ENCODE results near the gene MLANA.

GRCh38 chr9:5858833-5859232 is 31.9 kb upstream of the MLANA start:
- TF ChIP-seq CTCF (IDR thresholded peaks at IDR 0.05) (no peak), IRF2 (CRISPR knock-in tag; IDR thresholded peaks at IDR 0.05; ENCODE audit: borderline replicate concordance, low read depth) (no peak), HMGXB4 (CRISPR knock-in tag; IDR thresholded peaks at IDR 0.05) (no peak), MAX (CRISPR knock-in tag; IDR thresholded peaks at IDR 0.05) (no peak), SP1 (CRISPR knock-in tag; conservative IDR thresholded peaks at IDR 0.05) (no peak), CREB1 (CRISPR knock-in tag; IDR thresholded peaks at IDR 0.05) (no peak), TP53 (CRISPR knock-in tag; IDR thresholded peaks at IDR 0.05) (no peak), NR2C2 (CRISPR knock-in tag; IDR thresholded peaks at IDR 0.05) (no peak)
- TF ChIP-seq, protein P1, sequence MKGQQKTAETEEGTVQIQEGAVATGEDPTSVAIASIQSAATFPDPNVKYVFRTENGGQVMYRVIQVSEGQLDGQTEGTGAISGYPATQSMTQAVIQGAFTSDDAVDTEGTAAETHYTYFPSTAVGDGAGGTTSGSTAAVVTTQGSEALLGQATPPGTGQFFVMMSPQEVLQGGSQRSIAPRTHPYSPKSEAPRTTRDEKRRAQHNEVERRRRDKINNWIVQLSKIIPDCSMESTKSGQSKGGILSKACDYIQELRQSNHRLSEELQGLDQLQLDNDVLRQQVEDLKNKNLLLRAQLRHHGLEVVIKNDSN (CRISPR knock-in tag; IDR thresholded peaks at IDR 0.05) = no peak
- TF ChIP-seq, protein P2, sequence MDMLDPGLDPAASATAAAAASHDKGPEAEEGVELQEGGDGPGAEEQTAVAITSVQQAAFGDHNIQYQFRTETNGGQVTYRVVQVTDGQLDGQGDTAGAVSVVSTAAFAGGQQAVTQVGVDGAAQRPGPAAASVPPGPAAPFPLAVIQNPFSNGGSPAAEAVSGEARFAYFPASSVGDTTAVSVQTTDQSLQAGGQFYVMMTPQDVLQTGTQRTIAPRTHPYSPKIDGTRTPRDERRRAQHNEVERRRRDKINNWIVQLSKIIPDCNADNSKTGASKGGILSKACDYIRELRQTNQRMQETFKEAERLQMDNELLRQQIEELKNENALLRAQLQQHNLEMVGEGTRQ (CRISPR knock-in tag; IDR thresholded peaks at IDR 0.05) = no peak
- TF ChIP-seq, protein P3, sequence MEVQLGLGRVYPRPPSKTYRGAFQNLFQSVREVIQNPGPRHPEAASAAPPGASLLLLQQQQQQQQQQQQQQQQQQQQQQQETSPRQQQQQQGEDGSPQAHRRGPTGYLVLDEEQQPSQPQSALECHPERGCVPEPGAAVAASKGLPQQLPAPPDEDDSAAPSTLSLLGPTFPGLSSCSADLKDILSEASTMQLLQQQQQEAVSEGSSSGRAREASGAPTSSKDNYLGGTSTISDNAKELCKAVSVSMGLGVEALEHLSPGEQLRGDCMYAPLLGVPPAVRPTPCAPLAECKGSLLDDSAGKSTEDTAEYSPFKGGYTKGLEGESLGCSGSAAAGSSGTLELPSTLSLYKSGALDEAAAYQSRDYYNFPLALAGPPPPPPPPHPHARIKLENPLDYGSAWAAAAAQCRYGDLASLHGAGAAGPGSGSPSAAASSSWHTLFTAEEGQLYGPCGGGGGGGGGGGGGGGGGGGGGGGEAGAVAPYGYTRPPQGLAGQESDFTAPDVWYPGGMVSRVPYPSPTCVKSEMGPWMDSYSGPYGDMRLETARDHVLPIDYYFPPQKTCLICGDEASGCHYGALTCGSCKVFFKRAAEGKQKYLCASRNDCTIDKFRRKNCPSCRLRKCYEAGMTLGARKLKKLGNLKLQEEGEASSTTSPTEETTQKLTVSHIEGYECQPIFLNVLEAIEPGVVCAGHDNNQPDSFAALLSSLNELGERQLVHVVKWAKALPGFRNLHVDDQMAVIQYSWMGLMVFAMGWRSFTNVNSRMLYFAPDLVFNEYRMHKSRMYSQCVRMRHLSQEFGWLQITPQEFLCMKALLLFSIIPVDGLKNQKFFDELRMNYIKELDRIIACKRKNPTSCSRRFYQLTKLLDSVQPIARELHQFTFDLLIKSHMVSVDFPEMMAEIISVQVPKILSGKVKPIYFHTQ (CRISPR knock-in tag; IDR thresholded peaks at IDR 0.05) = no peak
- TF ChIP-seq, protein P4, sequence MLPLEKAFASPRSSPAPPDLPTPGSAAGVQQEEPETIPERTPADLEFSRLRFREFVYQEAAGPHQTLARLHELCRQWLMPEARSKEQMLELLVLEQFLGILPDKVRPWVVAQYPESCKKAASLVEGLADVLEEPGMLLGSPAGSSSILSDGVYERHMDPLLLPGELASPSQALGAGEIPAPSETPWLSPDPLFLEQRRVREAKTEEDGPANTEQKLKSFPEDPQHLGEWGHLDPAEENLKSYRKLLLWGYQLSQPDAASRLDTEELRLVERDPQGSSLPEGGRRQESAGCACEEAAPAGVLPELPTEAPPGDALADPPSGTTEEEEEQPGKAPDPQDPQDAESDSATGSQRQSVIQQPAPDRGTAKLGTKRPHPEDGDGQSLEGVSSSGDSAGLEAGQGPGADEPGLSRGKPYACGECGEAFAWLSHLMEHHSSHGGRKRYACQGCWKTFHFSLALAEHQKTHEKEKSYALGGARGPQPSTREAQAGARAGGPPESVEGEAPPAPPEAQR (CRISPR knock-in tag; IDR thresholded peaks at IDR 0.05) = no peak
